HG03025 (cell line): ENCODE measurements around the gene FBXL7.

ENCODE experiments used
- ATAC-seq: cut with Tn5 transposase; IDR thresholded peaks from one replicate; pipeline ENCODE4 v1.9.1; 2021; ENCODE audit warnings: mild to moderate bottlenecking, moderate library complexity; ENCODE audit not compliant: unreplicated experiment, low FRiP score

FBXL7 gene

GRCh38 chr5:15645381-15646160 is 145.6 kb downstream of the FBXL7 start:
- no peak for ATAC-seq

GRCh38 chr5:15646371-15646770 is 146.4 kb downstream of the FBXL7 start:
- ATAC-seq, result no peak

- ATAC-seq, result no peak
Measured at GRCh38 chr5:15647251-15647650, 147.3 kb downstream of the FBXL7 start.

GRCh38 chr5:15650266-15650665 is 150.3 kb downstream of the FBXL7 start:
- no peak for ATAC-seq

- ATAC-seq, result no peak
Measured at GRCh38 chr5:15654779-15655178, 154.8 kb downstream of the FBXL7 start.

GRCh38 chr5:15655683-15656082 is 155.7 kb downstream of the FBXL7 start:
- ATAC-seq, result no peak

- no peak for ATAC-seq
Measured at GRCh38 chr5:15664961-15665360, 165.0 kb downstream of the FBXL7 start.

GRCh38 chr5:15669826-15670225 is 169.8 kb downstream of the FBXL7 start:
- ATAC-seq, result no peak

- no peak for ATAC-seq
Measured at GRCh38 chr5:15674716-15675115, 174.7 kb downstream of the FBXL7 start.

GRCh38 chr5:15676591-15676990 is 176.6 kb downstream of the FBXL7 start:
- no peak for ATAC-seq

GRCh38 chr5:15679161-15679560 is 179.2 kb downstream of the FBXL7 start:
- ATAC-seq, result no peak

- ATAC-seq, result no peak
Measured at GRCh38 chr5:15680455-15680854, 180.5 kb downstream of the FBXL7 start.

- ATAC-seq, result no peak
Measured at GRCh38 chr5:15682122-15682521, 182.1 kb downstream of the FBXL7 start.

- ATAC-seq, result no peak
Measured at GRCh38 chr5:15682566-15682965, 182.6 kb downstream of the FBXL7 start.

- no peak for ATAC-seq
Measured at GRCh38 chr5:15683332-15683731, 183.4 kb downstream of the FBXL7 start.

- ATAC-seq, result no peak
Measured at GRCh38 chr5:15687401-15687800, 187.4 kb downstream of the FBXL7 start.

- ATAC-seq, result no peak
Measured at GRCh38 chr5:15689836-15690235, 189.9 kb downstream of the FBXL7 start.

- ATAC-seq, result no peak
Measured at GRCh38 chr5:15690611-15691010, 190.6 kb downstream of the FBXL7 start.

GRCh38 chr5:15691521-15691920 is 191.5 kb downstream of the FBXL7 start:
- no peak for ATAC-seq

- no peak for ATAC-seq
Measured at GRCh38 chr5:15692706-15693381, 192.9 kb downstream of the FBXL7 start.

- ATAC-seq, result no peak
Measured at GRCh38 chr5:15693382-15693728, 193.4 kb downstream of the FBXL7 start.

- no peak for ATAC-seq
Measured at GRCh38 chr5:15693933-15694332, 194.0 kb downstream of the FBXL7 start.
